A673 (cell line): Measurements from ENCODE around the gene COPE. TPM values are rescaled to one million over a fixed set of nuclear protein-coding genes. Genes with fewer than 3 reads are reported as not detected.

Experiments used
- BruUV-seq: library from RNA; stranded (reverse); fragments of 400-500 nt; replicated peaks from 2 replicates; lab custom pipeline; 2021; lab: Mats Ljungman, UMichigan
- CTCF ChIA-PET: fragments of 300-600 bp; sonication (Branson Sonifier 250); formaldehyde crosslinking; loops from one replicate; lab custom pipeline; 2022; ENCODE audit warnings: antibody characterized with exemption; lab: Charles Lee
- POLR2A ChIA-PET: fragments of 300-600 bp; sonication (Branson Sonifier 250); formaldehyde crosslinking; loops from one replicate; lab custom pipeline; 2022; ENCODE audit warnings: antibody characterized with exemption; ENCODE audit not compliant: low non-redundant PET; lab: Charles Lee
- DNase-seq: peaks from one replicate; pipeline ENCODE4 v3.0.0-alpha.2; 2015; ENCODE audit warnings: low spot score
- H3K27ac ChIP-seq: fragments of 200-600 bp; sonication (generic); 2 replicates; pipeline ENCODE4 v1.5.1; 2016; ENCODE audit warnings: mixed run types, low read depth, mild to moderate bottlenecking, mixed read lengths, antibody characterized with exemption, low read length; ENCODE audit not compliant: poor library complexity, severe bottlenecking
- H3K27me3 ChIP-seq: fragments of 200-600 bp; sonication (generic); replicated peaks from 2 replicates; pipeline ENCODE4 v1.6.1; 2017; ENCODE audit warnings: mixed run types, low read depth, mild to moderate bottlenecking, mixed read lengths, antibody characterized with exemption, low read length; ENCODE audit not compliant: insufficient read depth, poor library complexity
- H3K36me3 ChIP-seq: fragments of 200-600 bp; sonication (generic); 2 replicates; pipeline ENCODE4 v1.6.1; 2016; ENCODE audit warnings: mixed run types, mild to moderate bottlenecking, mixed read lengths, antibody characterized with exemption, low read length; ENCODE audit not compliant: insufficient read depth, poor library complexity, severe bottlenecking
- H3K4me1 ChIP-seq: fragments of 200-600 bp; sonication (generic); 2 replicates; pipeline ENCODE4 v1.6.1; 2017; ENCODE audit warnings: mixed run types, mild to moderate bottlenecking, mixed read lengths, antibody characterized with exemption, low read length; ENCODE audit not compliant: insufficient read depth, poor library complexity, severe bottlenecking
- H3K4me3 ChIP-seq: fragments of 200-600 bp; sonication (generic); 2 replicates; pipeline ENCODE4 v1.5.1; 2016; ENCODE audit warnings: low read depth, mixed run types, mild to moderate bottlenecking, mixed read lengths, low read length; ENCODE audit not compliant: poor library complexity, severe bottlenecking
- H3K9me3 ChIP-seq: fragments of 200-600 bp; sonication (generic); 2 replicates; pipeline ENCODE4 v1.6.1; 2016; ENCODE audit warnings: mixed run types, low read depth, mild to moderate bottlenecking, mixed read lengths, antibody characterized with exemption, low read length; ENCODE audit not compliant: poor library complexity, severe bottlenecking
- EZH2 ChIP-seq: fragments of 200-600 bp; sonication (generic); IDR thresholded peaks from 2 replicates; pipeline ENCODE4 v1.6.1; 2017; ENCODE audit warnings: borderline replicate concordance, low read depth, mild to moderate bottlenecking, mixed read lengths, antibody characterized with exemption, low read length; ENCODE audit not compliant: poor library complexity, severe bottlenecking
- intact Hi-C: fragments of 100-400 bp; cut with micrococcal nuclease; formaldehyde crosslinking; loops from one replicate; pipeline ENCODE4 v1.10.0; 2022; ENCODE audit not compliant: unreplicated experiment
- total RNA-seq: library from RNA; stranded (reverse); gene quantifications from 2 replicates; pipeline ENCODE4 v1.2.3, GENCODE V29; 2021
- TF ChIP-seq, protein P1 (sequence below): fragments of 300-800, 200-600 bp; sonication (generic); conservative IDR thresholded peaks from 2 replicates; pipeline ENCODE4 v1.5.1; 2017; ENCODE audit warnings: low read depth, mild to moderate bottlenecking, antibody characterized with exemption, low read length, moderate library complexity, mixed read lengths

COPE gene
- total RNA-seq, 1 experiment from 2014 or later = 244 TPM

DNA sequence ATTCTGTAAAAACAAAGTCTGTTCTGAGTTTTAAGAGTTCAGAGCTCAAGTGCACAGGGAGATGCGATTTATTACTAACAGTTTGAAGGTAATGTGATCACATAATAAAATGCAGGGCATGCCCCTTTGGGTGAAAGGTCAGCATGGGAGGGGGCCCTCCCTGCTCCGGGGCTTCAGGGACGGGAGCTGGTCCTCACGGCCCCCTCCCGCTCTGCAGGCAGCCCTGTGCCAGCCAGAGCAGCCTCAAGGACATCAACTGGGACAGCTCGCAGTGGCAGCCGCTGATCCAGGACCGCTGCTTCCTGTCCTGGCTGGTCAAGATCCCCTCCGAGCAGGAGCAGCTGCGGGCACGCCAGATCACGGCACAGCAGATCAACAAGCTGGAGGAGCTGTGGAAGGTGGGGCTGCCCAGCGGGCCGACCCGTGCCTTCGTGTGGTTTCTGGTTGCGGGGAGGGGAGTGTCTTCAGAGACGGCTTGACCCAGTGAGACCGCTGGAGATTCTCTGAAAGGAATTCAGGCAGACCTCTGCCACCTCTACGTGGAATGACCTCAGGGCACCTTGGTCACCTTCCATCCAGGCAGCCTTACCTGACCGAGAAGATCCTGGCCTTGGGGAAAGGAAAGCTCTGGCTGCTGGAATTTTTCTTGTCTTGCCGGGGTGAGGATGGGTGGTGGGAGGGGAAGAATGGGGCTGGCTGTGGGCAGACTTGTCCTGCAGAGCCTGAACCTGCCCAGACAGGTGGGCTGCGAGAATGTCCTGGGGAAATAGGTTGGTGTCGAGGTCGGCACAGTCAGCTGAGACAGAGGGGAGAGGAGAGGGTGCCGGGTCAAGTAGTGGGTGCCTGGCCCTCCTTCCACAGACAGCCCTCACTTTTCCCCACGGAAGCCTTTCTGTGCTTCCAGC, 68.5 kb downstream of the COPE start:
- CTCF ChIA-PET = no interaction called here
- DNase-seq = no peak
- Histone ChIP-seq H3K9me3 (no peaks in the 10 kb centered on the region), H3K36me3 (peaks cover 69% of the 10 kb centered on the region), H3K4me1 (peaks cover 25% of the 10 kb centered on the region), H3K4me3 (no peak overlapping the region), H3K27me3 (no peaks in the 10 kb centered on the region), H3K27ac (no peak overlapping the region)
- BruUV-seq = no TSS peak
- no peak for TF ChIP-seq EZH2
- TF ChIP-seq, protein P1, sequence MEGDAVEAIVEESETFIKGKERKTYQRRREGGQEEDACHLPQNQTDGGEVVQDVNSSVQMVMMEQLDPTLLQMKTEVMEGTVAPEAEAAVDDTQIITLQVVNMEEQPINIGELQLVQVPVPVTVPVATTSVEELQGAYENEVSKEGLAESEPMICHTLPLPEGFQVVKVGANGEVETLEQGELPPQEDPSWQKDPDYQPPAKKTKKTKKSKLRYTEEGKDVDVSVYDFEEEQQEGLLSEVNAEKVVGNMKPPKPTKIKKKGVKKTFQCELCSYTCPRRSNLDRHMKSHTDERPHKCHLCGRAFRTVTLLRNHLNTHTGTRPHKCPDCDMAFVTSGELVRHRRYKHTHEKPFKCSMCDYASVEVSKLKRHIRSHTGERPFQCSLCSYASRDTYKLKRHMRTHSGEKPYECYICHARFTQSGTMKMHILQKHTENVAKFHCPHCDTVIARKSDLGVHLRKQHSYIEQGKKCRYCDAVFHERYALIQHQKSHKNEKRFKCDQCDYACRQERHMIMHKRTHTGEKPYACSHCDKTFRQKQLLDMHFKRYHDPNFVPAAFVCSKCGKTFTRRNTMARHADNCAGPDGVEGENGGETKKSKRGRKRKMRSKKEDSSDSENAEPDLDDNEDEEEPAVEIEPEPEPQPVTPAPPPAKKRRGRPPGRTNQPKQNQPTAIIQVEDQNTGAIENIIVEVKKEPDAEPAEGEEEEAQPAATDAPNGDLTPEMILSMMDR = no peak
- intact Hi-C loops = no loop called here
- POLR2A ChIA-PET = interaction anchor here (0.6 kb wide), 1 partner anchor 261 kb away, joined by 3 read pairs; no protein-coding TSS in a partner anchor

DNA sequence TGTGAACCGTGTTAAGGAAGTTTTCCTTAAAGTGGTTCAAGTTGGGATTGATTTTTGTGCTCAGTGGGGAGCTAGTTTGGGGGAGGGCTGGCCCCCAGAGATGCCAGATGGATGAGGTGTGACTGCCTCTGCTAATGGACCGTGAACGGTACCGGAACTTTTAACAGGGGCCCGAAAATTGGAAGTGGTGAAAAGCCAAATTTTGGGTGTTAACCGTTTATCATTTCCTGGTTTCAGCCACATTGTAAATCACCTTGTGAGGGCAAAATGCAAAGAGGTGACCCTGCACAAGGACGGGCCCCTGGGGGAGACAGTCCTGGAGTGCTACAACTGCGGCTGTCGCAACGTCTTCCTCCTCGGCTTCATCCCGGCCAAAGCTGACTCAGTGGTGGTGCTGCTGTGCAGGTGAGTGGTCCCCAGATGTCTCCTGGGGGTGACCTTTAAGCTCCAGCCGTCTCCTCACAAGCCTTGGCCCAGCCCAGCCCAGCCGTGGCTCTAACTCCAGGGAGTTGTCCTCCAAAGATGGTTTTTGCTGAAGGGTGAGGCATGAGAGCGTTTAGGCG, 69.3 kb downstream of the COPE start:
- POLR2A ChIA-PET = no interaction called here
- intact Hi-C loops = loop anchor here (5.0 kb wide), 3 partner anchors 78 to 383 kb away; no protein-coding TSS in a partner anchor
- no TSS peak for BruUV-seq
- no peak overlapping the region for H3K4me3 ChIP-seq
- CTCF ChIA-PET = no interaction called here
- no peaks in the 10 kb centered on the region for H3K27me3 ChIP-seq
- DNase-seq = no peak
- peaks cover 25% of the 10 kb centered on the region for H3K4me1 ChIP-seq
- H3K27ac ChIP-seq = peak overlapping the region; percentile 60
- TF ChIP-seq EZH2 = no peak
- TF ChIP-seq, protein P1 = no peak
- no peaks in the 10 kb centered on the region for H3K9me3 ChIP-seq
- peaks cover 64% of the 10 kb centered on the region for H3K36me3 ChIP-seq

Other genes starting within 250 kb of the COPE start
- gene CRTC1, start 235.7 kb downstream of the COPE start, total RNA-seq = 18.1 and 20.3 TPM in 2 replicates
- gene COMP, start 128.1 kb downstream of the COPE start, total RNA-seq = not detected in 2 replicates
- gene UPF1, start 87.4 kb downstream of the COPE start, total RNA-seq = 78.9 and 83.8 TPM in 2 replicates
- gene CERS1, start 23.2 kb downstream of the COPE start, total RNA-seq = 10.0 and 11.4 TPM in 2 replicates
- gene DDX49, start 328 bp upstream of the COPE start, total RNA-seq = 61.1 and 68.8 TPM in 2 replicates
- gene HOMER3, start 21.8 kb upstream of the COPE start, total RNA-seq = 23.9 and 31.0 TPM in 2 replicates
- gene SUGP2, start 114.1 kb upstream of the COPE start, total RNA-seq = 120 and 136 TPM in 2 replicates
- 59.5 and 62.7 TPM in 2 replicates for gene ARMC6, start 114.2 kb upstream of the COPE start, total RNA-seq
- 3.5 and 4.5 TPM in 2 replicates for gene SLC25A42, start 144.6 kb upstream of the COPE start, total RNA-seq
- gene TMEM161A, start 219.1 kb upstream of the COPE start, total RNA-seq = 34.4 and 42.8 TPM in 2 replicates